Measurements from ENCODE around the gene GTF3C5.

DNA sequence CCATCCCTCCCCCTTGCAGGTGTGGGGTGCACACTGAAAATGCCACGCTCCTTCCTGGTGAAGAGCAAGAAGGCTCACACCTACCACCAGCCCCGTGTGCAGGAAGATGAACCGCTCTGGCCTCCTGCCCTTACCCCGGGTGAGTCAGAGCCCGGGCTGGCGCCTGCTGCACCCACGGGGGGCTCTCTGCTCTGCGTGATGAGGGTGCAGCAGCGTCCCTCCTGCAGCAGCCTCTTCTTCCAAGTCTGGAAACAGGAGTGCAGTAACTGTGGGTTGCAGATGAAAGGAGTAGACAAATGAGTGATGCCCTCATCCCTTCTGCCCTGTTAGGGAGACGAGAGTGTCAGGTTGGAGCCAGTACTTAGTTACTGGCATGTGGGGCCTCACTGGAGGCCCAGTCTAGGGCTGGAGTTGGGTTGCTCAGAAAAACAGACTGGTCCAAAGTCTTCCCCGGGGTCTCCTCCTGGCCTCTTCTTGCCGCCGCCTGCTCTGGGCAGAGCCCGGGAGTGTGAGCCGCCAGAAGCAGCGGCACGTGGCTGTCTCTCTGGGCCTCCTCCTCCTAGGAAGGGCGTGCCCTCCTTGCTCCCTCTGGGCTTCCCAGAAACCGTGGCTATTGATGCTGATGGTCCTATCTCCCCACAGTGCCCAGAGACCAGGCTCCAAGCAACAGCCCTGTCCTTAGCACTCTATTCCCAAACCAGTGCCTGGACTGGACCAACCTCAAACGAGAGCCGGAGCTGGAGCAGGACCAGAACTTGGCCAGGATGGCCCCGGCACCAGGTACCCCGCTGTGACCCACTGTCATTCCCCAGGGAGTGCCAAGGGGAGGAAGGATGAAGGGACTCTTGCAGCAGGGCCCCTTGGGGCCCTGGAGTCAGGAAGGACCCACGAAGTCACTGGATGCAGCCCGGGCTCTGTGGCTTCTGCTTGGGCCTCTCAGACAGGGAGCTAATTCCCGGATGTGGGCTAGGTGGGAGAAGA lies 43.9 kb upstream of the GTF3C5 start:
- TF ChIP-seq CTCF (IDR thresholded peaks at IDR 0.05) (no peak), POLR2AphosphoS5 (IDR thresholded peaks at IDR 0.05) (no peak), POLR2A (IDR thresholded peaks at IDR 0.05) (no peak)
